GM18951 (cell line): ENCODE measurements around the gene KRT78.

ENCODE experiments used
- POLR2A ChIP-seq: IDR thresholded peaks from 4 replicates; pipeline ENCODE4 v1.6.1; 2011; ENCODE audit warnings: mild to moderate bottlenecking; ENCODE audit not compliant: insufficient read length, insufficient read depth; ENCODE audit errors: extremely low read depth
- in situ Hi-C: fragments of 300-500 bp; cut with MboI; formaldehyde crosslinking; loops from one replicate; pipeline ENCODE4 v1.12.0; 2022; ENCODE audit warnings: low sequenced_read_pairs, mixed read lengths, inconsistent platforms; ENCODE audit not compliant: unreplicated experiment

Gene KRT78

GRCh38 chr12:52832451-52832850 is 16.3 kb downstream of the KRT78 start:
- in situ Hi-C loops, result no loop called here
- no peak for TF ChIP-seq POLR2A

DNA sequence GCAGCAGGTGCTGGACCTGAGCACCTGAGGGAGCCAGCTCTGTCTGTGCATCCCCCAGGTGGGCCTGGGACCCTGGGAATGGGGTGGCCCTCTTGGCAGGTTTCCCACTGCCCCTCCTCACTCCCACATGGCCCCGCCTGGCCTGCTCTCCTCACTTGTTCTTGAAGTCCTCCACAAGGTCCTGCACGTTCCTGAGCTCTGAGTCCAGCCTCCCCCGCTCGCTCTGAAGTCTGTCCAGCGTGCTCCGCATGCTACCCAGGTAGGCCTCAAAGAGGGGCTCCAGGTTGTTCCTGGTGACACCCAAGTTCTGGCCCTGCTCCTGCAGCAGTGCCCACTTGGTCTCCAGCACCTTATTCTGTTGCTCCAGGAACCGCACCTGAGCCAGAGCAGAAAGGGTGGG is 17.5 kb downstream of the KRT78 start:
- in situ Hi-C loops, result no loop called here
- no peak for TF ChIP-seq POLR2A

DNA sequence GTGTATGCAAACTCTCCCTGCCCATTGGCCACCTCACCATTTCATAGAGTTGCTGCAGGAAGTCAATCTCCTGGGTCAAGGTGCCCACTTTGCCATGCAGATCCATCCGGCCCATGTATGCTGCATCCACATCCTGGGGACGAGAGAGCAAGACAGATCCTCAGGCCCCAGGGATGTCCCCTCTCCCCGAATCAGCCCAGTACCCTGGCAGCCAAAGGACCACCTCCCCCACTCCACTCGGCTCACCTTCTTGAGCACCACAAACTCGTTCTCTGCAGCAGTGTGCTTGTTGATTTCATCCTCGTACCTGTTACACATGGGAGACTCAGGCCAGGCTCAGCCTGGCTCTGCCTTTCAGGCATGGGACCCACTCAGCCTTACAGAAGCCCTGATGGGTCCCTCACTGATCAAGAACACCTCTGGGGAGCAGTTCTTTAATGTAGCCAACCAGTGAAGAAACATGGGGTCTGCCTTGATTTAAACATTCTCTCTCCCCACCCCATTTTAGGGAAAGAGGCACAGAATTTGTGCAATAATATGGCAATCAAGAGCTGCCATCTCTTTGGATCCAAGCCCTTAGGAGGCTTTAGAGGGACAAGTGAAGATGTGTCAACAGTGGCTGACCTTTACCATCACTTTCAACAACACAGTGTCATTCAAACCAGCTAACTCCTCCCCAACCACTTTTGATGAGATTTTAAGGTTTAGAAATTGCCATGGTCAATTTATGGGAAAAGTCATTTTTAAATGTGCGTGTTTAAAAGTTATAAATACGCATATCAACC is 18.6 kb downstream of the KRT78 start:
- in situ Hi-C loops, result no loop called here
- TF ChIP-seq POLR2A, result no peak

DNA sequence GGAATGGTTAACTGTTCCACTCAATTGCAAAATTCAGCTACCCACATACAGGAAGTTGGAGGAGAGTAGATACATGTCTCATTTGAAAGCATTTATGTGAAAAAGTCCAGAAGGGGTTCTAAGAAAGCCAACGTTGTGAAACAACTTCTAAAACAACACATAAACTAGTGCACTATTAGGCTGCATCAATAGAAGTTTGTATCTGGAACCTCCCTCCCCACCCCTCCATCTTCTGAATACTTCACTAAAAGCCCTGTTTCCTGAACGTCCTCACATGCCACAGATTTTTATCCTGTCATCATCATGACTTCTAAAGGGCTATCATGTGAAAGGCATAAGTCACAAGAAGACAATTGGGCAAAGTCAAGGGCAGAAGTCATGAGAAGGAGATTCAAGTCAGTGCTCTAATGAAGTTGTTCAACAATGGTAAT is 20.2 kb downstream of the KRT78 start:
- no peak for TF ChIP-seq POLR2A
- in situ Hi-C loops, result no loop called here

GRCh38 chr12:52828156-52828555 is 20.6 kb downstream of the KRT78 start:
- in situ Hi-C loops, result no loop called here
- TF ChIP-seq POLR2A, result no peak

GRCh38 chr12:52827499-52828090 is 21.2 kb downstream of the KRT78 start:
- no peak for TF ChIP-seq POLR2A
- in situ Hi-C loops, result no loop called here

GRCh38 chr12:52826611-52827498 is 21.9 kb downstream of the KRT78 start:
- in situ Hi-C loops, result no loop called here
- TF ChIP-seq POLR2A, result no peak

- in situ Hi-C loops, result no loop called here
- TF ChIP-seq POLR2A, result no peak
These were observed 22.8 kb downstream of the KRT78 start for GRCh38 chr12:52825961-52826360.

DNA sequence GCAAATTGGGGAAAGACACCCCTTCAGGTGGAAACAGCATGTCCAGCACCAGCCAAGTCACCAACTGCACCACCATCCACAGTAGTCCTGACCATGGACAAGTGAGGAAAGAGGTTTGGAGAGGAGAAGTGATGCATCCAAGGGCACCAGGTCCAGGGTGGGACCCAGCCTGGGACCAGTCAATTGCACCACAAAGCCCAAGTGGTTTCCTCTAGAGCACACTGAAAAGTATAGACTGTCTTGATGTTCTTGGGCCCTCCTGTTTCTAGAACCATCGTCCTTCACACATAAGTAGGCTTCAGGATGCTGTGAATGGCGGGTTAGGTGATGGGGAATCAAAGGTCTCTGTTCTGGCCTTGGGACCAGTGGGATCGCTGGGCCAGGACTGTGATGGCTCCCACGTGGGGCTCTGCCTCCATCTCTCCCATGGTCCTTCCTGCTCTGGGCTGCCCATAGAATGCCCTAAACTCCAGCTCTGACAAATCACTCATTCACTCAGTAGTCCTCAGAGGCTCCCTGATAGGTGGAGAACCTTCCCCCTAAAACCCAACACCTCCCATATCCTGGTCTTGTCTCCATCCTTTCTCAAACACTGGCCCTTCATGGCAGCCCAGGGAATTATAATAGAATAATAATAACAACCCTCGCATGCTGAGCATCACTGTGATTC is 23.9 kb downstream of the KRT78 start:
- TF ChIP-seq POLR2A, result no peak
- in situ Hi-C loops, result no loop called here

DNA sequence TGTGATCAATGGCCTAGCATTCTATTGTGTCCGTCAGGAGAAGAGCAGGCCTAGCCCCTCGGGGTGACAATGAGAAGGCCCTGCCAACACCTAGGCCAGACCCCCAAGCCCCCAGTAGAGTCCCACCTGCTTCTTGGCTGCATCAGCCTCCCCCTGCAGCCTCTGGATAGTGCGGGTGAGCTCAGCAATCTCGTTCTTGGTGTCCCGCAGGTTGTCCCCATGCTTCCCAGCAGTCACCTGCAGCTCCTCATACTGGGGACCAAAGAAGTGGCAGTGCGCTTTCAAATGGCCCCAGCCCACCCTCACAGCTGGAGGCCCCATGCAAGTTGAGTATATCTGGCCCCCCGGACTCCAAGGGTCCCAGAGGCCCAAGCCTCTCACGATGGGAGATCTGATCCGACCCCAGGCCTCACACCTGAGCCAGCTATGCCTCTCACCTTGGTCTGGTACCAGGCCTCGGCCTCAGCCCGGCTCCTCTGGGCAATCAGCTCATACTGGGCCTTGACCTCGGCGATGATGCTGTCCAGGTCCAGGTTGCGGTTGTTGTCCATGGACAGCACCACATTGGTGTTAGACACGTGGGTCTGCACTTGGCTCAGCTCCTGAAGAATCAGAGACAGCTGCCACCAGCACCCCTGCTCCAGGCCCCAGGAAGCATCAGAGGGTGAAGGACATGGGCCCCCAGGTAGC is 24.9 kb downstream of the KRT78 start:
- in situ Hi-C loops, result no loop called here
- TF ChIP-seq POLR2A, result no peak

GRCh38 chr12:52822771-52823510 is 25.9 kb downstream of the KRT78 start:
- no peak for TF ChIP-seq POLR2A
- in situ Hi-C loops, result no loop called here

GRCh38 chr12:52821826-52822660 is 26.8 kb downstream of the KRT78 start:
- in situ Hi-C loops, result no loop called here

More at GRCh38 chr12:52821826-52822660, 26.8 kb downstream of the KRT78 start:
- no peak for TF ChIP-seq POLR2A
